GM10266 (cell line): ENCODE measurements around the gene PAX7.

ENCODE experiments used
- DNase-seq: peaks from one replicate; pipeline ENCODE4 v3.0.0; 2012; ENCODE audit errors: extremely low spot score
- CTCF ChIP-seq: IDR thresholded peaks from 2 replicates; pipeline ENCODE4 v1.5.1; 2012; ENCODE audit warnings: mild to moderate bottlenecking, low read depth; ENCODE audit not compliant: control insufficient read depth, insufficient read depth; ENCODE audit errors: missing control alignments

The PAX7 gene

GRCh38 chr1:18793164-18793563 is 162.5 kb downstream of the PAX7 start:
- TF ChIP-seq CTCF: no peak
- DNase-seq: no peak

- no peak for TF ChIP-seq CTCF
- DNase-seq: no peak
Observed at GRCh38 chr1:18794051-18794450, 163.4 kb downstream of the PAX7 start.

DNA sequence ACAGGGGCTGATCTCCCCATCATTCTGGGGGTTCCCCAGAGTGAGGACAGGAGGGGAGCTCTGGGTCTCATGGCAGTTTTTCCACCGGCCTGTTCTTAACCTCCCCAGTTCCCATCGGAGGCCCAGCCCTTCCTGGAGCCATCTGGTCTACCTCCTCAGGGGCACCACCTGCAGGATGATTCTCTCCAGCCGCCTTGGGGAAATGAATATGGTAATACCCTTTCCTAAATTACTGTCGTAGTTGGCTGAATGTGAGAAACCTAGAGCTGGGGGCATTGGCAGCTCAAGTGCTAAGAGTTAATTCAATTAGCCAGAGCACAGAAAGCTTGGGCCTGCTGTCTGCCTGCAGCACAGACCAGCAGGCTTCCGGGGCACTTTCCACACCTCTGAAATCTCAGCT is 163.9 kb downstream of the PAX7 start:
- no peak for TF ChIP-seq CTCF
- DNase-seq: no peak

- DNase-seq: no peak
- TF ChIP-seq CTCF: no peak
Observed at GRCh38 chr1:18795002-18795689, 164.5 kb downstream of the PAX7 start.

- TF ChIP-seq CTCF: no peak
- no peak for DNase-seq
Observed at GRCh38 chr1:18796950-18797349, 166.3 kb downstream of the PAX7 start.
